Measurements from ENCODE around the gene SH3RF3. TPM values are rescaled to one million over a fixed set of nuclear protein-coding genes. Genes with fewer than 3 reads are reported as not detected.

Gene SH3RF3
- total RNA-seq, 1 experiment from 2014 or later = 4.9 TPM

- in situ Hi-C loops (cut with HindIII; ENCODE audit: low pct_unique_long_range_greater_than_20kb, low sequenced_read_pairs) = no loop called here
- TF ChIP-seq CTCF (IDR thresholded peaks at IDR 0.05) = no peak
- no peak for TF ChIP-seq REST (IDR thresholded peaks at IDR 0.05; ENCODE audit: insufficient read depth in 1 of 2, low read depth in 2 of 2, low read length in 1 of 2)
- no peak for TF ChIP-seq SIN3A (IDR thresholded peaks at IDR 0.05; ENCODE audit: borderline replicate concordance, insufficient read depth, low read depth, low read length)
- no peak for TF ChIP-seq TCF7L2 (IDR thresholded peaks at IDR 0.05; ENCODE audit: low read depth, low read length)
- no peak for TF ChIP-seq POLR2AphosphoS5 (IDR thresholded peaks at IDR 0.05; ENCODE audit: low read depth, low read length)
- no peak for ATAC-seq
- BruUV-seq (replicated peaks) = no TSS peak
- Histone ChIP-seq H3K4me1 (ENCODE audit: control insufficient read depth, insufficient read depth, low read length) (no peaks in the 10 kb centered on the region), H3K36me3 (ENCODE audit: control insufficient read depth, insufficient read depth, low read length) (no peaks in the 10 kb centered on the region), H3K27me3 (ENCODE audit: control insufficient read depth, insufficient read depth, low read length) (no peaks in the 10 kb centered on the region; the same call in 1 of the 2 replicates), H3K9me3 (ENCODE audit: control insufficient read depth, insufficient read depth, low read depth, low read length) (no peaks in the 10 kb centered on the region), H3K27ac (ENCODE audit: low read length) (no peak overlapping the region), H3K4me3 (ENCODE audit: low read depth in 2 of 2, low read length in 2 of 2) (no peak overlapping the region)
- ChIA-PET CTCF (no interaction called here), POLR2A (no interaction called here)
- intact Hi-C loops (cut with micrococcal nuclease; ENCODE audit: unreplicated experiment) = no loop called here
- no peak for DNase-seq (ENCODE audit: low read depth, low spot score)
These were observed 24.2 kb downstream of the SH3RF3 start for GRCh38 chr2:109153005-109153784.

GRCh38 chr2:109153807-109154206 lies 24.8 kb downstream of the SH3RF3 start:
- no peak overlapping the region for H3K27ac ChIP-seq (ENCODE audit: low read length)
- no peaks in the 10 kb centered on the region for H3K9me3 ChIP-seq (ENCODE audit: control insufficient read depth, insufficient read depth, low read depth, low read length)
- in situ Hi-C loops (cut with HindIII; ENCODE audit: low pct_unique_long_range_greater_than_20kb, low sequenced_read_pairs) (no loop called here), intact Hi-C loops (cut with micrococcal nuclease; ENCODE audit: unreplicated experiment) (no loop called here)
- H3K36me3 ChIP-seq (ENCODE audit: control insufficient read depth, insufficient read depth, low read length) = no peaks in the 10 kb centered on the region
- no peaks in the 10 kb centered on the region; the same call in 1 of the 2 replicates for H3K27me3 ChIP-seq (ENCODE audit: control insufficient read depth, insufficient read depth, low read length)
- BruUV-seq (replicated peaks) = no TSS peak
- TF ChIP-seq TCF7L2 (IDR thresholded peaks at IDR 0.05; ENCODE audit: low read depth, low read length) (no peak), POLR2AphosphoS5 (IDR thresholded peaks at IDR 0.05; ENCODE audit: low read depth, low read length) (no peak), CTCF (IDR thresholded peaks at IDR 0.05) (no peak), SIN3A (IDR thresholded peaks at IDR 0.05; ENCODE audit: borderline replicate concordance, insufficient read depth, low read depth, low read length) (no peak), REST (IDR thresholded peaks at IDR 0.05; ENCODE audit: insufficient read depth in 1 of 2, low read depth in 2 of 2, low read length in 1 of 2) (no peak)
- CTCF ChIA-PET = no interaction called here
- no peak for DNase-seq (ENCODE audit: low read depth, low spot score)
- no peak for ATAC-seq
- POLR2A ChIA-PET = no interaction called here
- H3K4me3 ChIP-seq (ENCODE audit: low read depth in 2 of 2, low read length in 2 of 2) = no peak overlapping the region
- H3K4me1 ChIP-seq (ENCODE audit: control insufficient read depth, insufficient read depth, low read length) = no peaks in the 10 kb centered on the region

Measured in Panc1 (cell line).